K562 (cell line): ENCODE measurements around the gene STX11. TPM values are rescaled to one million over a fixed set of nuclear protein-coding genes. Genes with fewer than 3 reads are reported as not detected.

Experiments
- CREB1 ChIP-seq, 2 experiments: sonication (generic) in 1 of 2; formaldehyde crosslinking in 1 of 2; IDR thresholded peaks; 2 replicates each; pipeline versions ENCODE4 v1.6.1 to v1.8.0; 2012 to 2022; ENCODE audit warnings: inconsistent platforms in 1 of 2, mild to moderate bottlenecking in 1 of 2, missing genetic modification reagents in 1 of 2, moderate library complexity in 1 of 2
- EGR1 ChIP-seq: fragments of 450-650 bp; conservative IDR thresholded peaks from 2 replicates; pipeline ENCODE4 v1.6.1; 2017; ENCODE audit warnings: mild to moderate bottlenecking
- EHMT2 ChIP-seq: fragments of 450-650 bp; IDR thresholded peaks from 2 replicates; pipeline ENCODE4 v1.6.1; 2018; ENCODE audit warnings: antibody characterized with exemption
- ETS2 ChIP-seq: IDR thresholded peaks from 2 replicates; pipeline ENCODE4 v1.6.1; 2016; ENCODE audit warnings: borderline replicate concordance, missing genetic modification characterization, mild to moderate bottlenecking, moderate library complexity, missing compliant biosample characterization; ENCODE audit not compliant: poor library complexity, severe bottlenecking
- FOXP1 ChIP-seq: sonication (generic); formaldehyde crosslinking; IDR thresholded peaks from 2 replicates; pipeline ENCODE4 v1.8.0; 2022; ENCODE audit warnings: mild to moderate bottlenecking, missing genetic modification reagents
- HDGF ChIP-seq: fragments of 450-650 bp; IDR thresholded peaks from 2 replicates; pipeline ENCODE4 v1.6.1; 2016
- HSF4 ChIP-seq: fragments of 250-450 bp; sonication (Bioruptor Pico); IDR thresholded peaks from 2 replicates; pipeline ENCODE4 v2.1.2; 2022; ENCODE audit warnings: mild to moderate bottlenecking, moderate library complexity, borderline replicate concordance
- MAFK ChIP-seq: IDR thresholded peaks from 2 replicates; pipeline ENCODE4 v1.6.1; 2011; ENCODE audit warnings: low read length, improper control_type of control experiment
- NCOA1 ChIP-seq: fragments of 450-650 bp; IDR thresholded peaks from 2 replicates; pipeline ENCODE4 v1.6.1; 2016; ENCODE audit warnings: low read depth
- RB1 ChIP-seq: fragments of 450-650 bp; IDR thresholded peaks from 2 replicates; pipeline ENCODE4 v1.6.1; 2017; ENCODE audit warnings: low read depth, mild to moderate bottlenecking
- RBFOX2 ChIP-seq: fragments of 200-400 bp; formaldehyde crosslinking; IDR thresholded peaks from 2 replicates; pipeline ENCODE4 v1.6.1; 2017; ENCODE audit warnings: low read depth, mild to moderate bottlenecking, low read length, moderate library complexity
- RBM17 ChIP-seq: fragments of 200-400 bp; formaldehyde crosslinking; IDR thresholded peaks from 2 replicates; pipeline ENCODE4 v1.6.1; 2017; ENCODE audit warnings: low read depth, mild to moderate bottlenecking, low read length, borderline replicate concordance
- TFAM ChIP-seq: fragments of 250-450 bp; sonication (Bioruptor Pico); conservative IDR thresholded peaks from 2 replicates; pipeline ENCODE4 v1.5.0; 2021; ENCODE audit warnings: mild to moderate bottlenecking, moderate library complexity
- ZNF175 ChIP-seq: fragments of 200-800 bp; sonication (Bioruptor generic); IDR thresholded peaks from 2 replicates; pipeline ENCODE4 v1.6.1; 2016; ENCODE audit warnings: low read depth, mild to moderate bottlenecking, missing genetic modification characterization, missing compliant biosample characterization
- ZNF347 ChIP-seq: fragments of 450-650 bp; formaldehyde crosslinking; IDR thresholded peaks from 2 replicates; pipeline ENCODE4 v1.4.0; 2020; ENCODE audit warnings: low read depth, mild to moderate bottlenecking, moderate library complexity
- ZNF589 ChIP-seq: fragments of 200-800 bp; sonication (Bioruptor generic); IDR thresholded peaks from 2 replicates; pipeline ENCODE4 v1.6.1; 2016; ENCODE audit warnings: low read depth, missing genetic modification characterization, missing compliant biosample characterization
- polyA plus RNA-seq, 8 experiments: library from polyadenylated mRNA; depleted of rRNA in 4 of 8; stranded (reverse) in 5 of 8; unstranded in 3 of 8; fragments of >200 nt; fragmentation: Nextera tagmentation in 2 of 8; fragmentation: Illumina TruSeq in 1 of 8; extraction: Ambion mirVana in 2 of 8; extraction: Trizol in 1 of 8; gene quantifications; 2 replicates each; pipeline versions ENCODE4 v1.2.1 to v1.2.3, GENCODE V29; 2011 to 2014; ENCODE audit warnings: inconsistent platforms in 1 of 8, missing spikeins in 1 of 8
- total RNA-seq, 7 experiments: library from RNA; depleted of rRNA in 6 of 7; stranded (reverse); fragments of >200 nt in 6 of 7; fragmentation: Illumina TruSeq in 2 of 7; extraction: Trizol in 2 of 7; gene quantifications; 2 replicates each; pipeline versions ENCODE4 v1.2.1 to v1.2.3, GENCODE V29; 2011 to 2021; ENCODE audit warnings: low replicate concordance in 1 of 7
- TF ChIP-seq, protein P1 (sequence below): fragments of 450-650 bp; conservative IDR thresholded peaks from 2 replicates; pipeline ENCODE4 v1.6.1; 2016; ENCODE audit warnings: missing genetic modification characterization, low read depth, mild to moderate bottlenecking, missing compliant biosample characterization, moderate library complexity
- TF ChIP-seq, protein P2 (sequence below): conservative IDR thresholded peaks from 2 replicates; pipeline ENCODE4 v1.6.1; 2011; ENCODE audit warnings: low read depth, mild to moderate bottlenecking, low read length; ENCODE audit not compliant: control insufficient read depth
- TF ChIP-seq, protein P3 (sequence below): sonication (generic); formaldehyde crosslinking; IDR thresholded peaks from 2 replicates; pipeline ENCODE4 v1.8.1; 2023; ENCODE audit warnings: mild to moderate bottlenecking, missing genetic modification reagents
- TF ChIP-seq, protein P4 (sequence below): fragments of 450-650 bp; formaldehyde crosslinking; conservative IDR thresholded peaks from 2 replicates; pipeline ENCODE4 v1.4.0; 2022; ENCODE audit warnings: mild to moderate bottlenecking, missing genetic modification characterization
- TF ChIP-seq, protein P5 (sequence below): fragments of 250-450 bp; sonication (Bioruptor Pico); IDR thresholded peaks from 2 replicates; pipeline ENCODE4 v1.5.0; 2020; ENCODE audit warnings: mild to moderate bottlenecking

The STX11 gene
- total and polyA plus RNA-seq, 9 of the 15 experiments (the other 6 are each of a cell fraction or from before 2014, with no cell fraction given), result 0.06 to 0.73 (median 0.40) TPM

DNA sequence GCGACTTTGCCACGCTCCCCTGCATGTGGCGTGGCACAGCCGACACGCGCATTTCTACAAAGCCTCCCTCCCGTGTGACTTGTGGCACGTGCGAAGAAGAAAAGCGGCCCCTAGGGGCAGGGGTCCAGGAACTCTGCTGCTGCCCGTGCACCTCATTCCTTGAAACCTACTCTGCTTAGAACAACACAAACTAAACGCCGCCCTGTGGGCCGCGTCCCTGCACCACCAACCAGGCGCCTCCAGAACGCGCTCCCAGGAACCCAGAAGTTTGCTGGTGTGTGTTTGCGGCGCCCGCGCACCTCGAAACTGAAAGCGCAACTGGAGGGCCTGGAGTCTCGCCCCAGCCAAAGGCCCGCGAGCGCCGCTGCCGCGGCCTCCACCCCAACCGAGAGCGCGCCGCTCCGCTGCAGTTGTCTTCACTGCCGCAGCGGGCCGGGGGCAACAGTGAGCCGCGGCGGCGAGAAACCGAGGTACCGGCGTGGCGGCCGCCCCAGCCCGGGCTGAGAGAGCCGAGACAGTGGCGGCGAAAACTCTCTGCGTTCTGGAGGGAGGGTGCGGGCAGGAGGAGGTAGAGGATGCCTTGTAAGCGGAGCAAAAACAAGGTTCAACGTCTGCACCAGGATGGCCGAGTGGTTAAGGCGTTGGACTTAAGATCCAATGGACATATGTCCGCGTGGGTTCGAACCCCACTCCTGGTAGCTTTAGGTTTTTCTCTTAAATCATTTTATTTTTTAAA, 65.8 kb downstream of the STX11 start (continued):
- TF ChIP-seq ETS2 (no peak), EHMT2 (no peak), TFAM (CRISPR knock-in tag) (no peak), HSF4 (CRISPR knock-in tag) (no peak), EGR1 (peak; percentile 22; the same call in 1 of the 2 replicates), RBM17 (no peak), RBFOX2 (peak; percentile 90), CREB1 (IDR thresholded peaks at IDR 0.05) (peak; percentile 30; the same call in 1 of the 2 replicates), CREB1 (CRISPR knock-in tag; IDR thresholded peaks at IDR 0.05) (peak; percentile 66), FOXP1 (CRISPR knock-in tag) (peak; percentile 91), ZNF175 (CRISPR knock-in tag) (no peak), MAFK (no peak), ZNF589 (CRISPR knock-in tag) (0 out of 2 replicates have a peak, but pooled peaks have one; percentile 30), ZNF347 (CRISPR knock-in tag) (no peak), RB1 (peak; percentile 85), HDGF (0 out of 2 replicates have a peak, but pooled peaks have one; percentile 4), NCOA1 (no peak)
- TF ChIP-seq, protein P1, sequence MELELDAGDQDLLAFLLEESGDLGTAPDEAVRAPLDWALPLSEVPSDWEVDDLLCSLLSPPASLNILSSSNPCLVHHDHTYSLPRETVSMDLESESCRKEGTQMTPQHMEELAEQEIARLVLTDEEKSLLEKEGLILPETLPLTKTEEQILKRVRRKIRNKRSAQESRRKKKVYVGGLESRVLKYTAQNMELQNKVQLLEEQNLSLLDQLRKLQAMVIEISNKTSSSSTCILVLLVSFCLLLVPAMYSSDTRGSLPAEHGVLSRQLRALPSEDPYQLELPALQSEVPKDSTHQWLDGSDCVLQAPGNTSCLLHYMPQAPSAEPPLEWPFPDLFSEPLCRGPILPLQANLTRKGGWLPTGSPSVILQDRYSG (tag), result no peak; the same call in 1 of the 2 replicates
- TF ChIP-seq, protein P2, sequence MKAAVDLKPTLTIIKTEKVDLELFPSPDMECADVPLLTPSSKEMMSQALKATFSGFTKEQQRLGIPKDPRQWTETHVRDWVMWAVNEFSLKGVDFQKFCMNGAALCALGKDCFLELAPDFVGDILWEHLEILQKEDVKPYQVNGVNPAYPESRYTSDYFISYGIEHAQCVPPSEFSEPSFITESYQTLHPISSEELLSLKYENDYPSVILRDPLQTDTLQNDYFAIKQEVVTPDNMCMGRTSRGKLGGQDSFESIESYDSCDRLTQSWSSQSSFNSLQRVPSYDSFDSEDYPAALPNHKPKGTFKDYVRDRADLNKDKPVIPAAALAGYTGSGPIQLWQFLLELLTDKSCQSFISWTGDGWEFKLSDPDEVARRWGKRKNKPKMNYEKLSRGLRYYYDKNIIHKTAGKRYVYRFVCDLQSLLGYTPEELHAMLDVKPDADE, result peak; percentile 93
- TF ChIP-seq, protein P3, sequence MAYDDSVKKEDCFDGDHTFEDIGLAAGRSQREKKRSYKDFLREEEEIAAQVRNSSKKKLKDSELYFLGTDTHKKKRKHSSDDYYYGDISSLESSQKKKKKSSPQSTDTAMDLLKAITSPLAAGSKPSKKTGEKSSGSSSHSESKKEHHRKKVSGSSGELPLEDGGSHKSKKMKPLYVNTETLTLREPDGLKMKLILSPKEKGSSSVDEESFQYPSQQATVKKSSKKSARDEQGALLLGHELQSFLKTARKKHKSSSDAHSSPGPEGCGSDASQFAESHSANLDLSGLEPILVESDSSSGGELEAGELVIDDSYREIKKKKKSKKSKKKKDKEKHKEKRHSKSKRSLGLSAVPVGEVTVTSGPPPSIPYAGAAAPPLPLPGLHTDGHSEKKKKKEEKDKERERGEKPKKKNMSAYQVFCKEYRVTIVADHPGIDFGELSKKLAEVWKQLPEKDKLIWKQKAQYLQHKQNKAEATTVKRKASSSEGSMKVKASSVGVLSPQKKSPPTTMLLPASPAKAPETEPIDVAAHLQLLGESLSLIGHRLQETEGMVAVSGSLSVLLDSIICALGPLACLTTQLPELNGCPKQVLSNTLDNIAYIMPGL (CRISPR knock-in tag), result peak; percentile 100
- TF ChIP-seq, protein P4, sequence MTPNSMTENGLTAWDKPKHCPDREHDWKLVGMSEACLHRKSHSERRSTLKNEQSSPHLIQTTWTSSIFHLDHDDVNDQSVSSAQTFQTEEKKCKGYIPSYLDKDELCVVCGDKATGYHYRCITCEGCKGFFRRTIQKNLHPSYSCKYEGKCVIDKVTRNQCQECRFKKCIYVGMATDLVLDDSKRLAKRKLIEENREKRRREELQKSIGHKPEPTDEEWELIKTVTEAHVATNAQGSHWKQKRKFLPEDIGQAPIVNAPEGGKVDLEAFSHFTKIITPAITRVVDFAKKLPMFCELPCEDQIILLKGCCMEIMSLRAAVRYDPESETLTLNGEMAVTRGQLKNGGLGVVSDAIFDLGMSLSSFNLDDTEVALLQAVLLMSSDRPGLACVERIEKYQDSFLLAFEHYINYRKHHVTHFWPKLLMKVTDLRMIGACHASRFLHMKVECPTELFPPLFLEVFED (CRISPR knock-in tag), result no peak
- TF ChIP-seq, protein P5, sequence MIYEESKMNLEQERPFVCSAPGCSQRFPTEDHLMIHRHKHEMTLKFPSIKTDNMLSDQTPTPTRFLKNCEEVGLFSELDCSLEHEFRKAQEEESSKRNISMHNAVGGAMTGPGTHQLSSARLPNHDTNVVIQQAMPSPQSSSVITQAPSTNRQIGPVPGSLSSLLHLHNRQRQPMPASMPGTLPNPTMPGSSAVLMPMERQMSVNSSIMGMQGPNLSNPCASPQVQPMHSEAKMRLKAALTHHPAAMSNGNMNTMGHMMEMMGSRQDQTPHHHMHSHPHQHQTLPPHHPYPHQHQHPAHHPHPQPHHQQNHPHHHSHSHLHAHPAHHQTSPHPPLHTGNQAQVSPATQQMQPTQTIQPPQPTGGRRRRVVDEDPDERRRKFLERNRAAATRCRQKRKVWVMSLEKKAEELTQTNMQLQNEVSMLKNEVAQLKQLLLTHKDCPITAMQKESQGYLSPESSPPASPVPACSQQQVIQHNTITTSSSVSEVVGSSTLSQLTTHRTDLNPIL (CRISPR knock-in tag), result no peak
